Measurements from ENCODE around the gene PGAP1.

DNA sequence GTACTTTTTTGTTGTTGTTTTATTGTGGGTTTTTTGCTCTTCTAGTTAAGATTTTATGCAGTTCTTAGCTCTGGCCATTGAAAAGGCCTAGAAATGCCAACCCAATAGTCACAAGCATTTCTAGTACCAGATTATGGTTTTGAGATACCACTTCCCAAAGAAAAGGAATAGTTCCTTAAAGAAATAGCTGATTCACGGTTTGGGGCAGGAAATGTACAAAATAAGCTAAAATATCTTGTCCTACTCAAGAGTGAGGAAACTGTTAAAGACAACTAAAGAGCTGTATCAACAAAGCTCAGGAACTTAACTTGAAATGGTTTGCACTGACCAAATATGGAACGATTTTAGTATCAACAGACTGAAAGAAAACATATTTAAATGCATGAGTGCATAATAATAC lies 35.4 kb downstream of the PGAP1 start:
- no peak for TF ChIP-seq POLR2AphosphoS5 (IDR thresholded peaks at IDR 0.05)
- TF ChIP-seq EP300 (IDR thresholded peaks at IDR 0.05) = no peak
- TF ChIP-seq, protein P1, sequence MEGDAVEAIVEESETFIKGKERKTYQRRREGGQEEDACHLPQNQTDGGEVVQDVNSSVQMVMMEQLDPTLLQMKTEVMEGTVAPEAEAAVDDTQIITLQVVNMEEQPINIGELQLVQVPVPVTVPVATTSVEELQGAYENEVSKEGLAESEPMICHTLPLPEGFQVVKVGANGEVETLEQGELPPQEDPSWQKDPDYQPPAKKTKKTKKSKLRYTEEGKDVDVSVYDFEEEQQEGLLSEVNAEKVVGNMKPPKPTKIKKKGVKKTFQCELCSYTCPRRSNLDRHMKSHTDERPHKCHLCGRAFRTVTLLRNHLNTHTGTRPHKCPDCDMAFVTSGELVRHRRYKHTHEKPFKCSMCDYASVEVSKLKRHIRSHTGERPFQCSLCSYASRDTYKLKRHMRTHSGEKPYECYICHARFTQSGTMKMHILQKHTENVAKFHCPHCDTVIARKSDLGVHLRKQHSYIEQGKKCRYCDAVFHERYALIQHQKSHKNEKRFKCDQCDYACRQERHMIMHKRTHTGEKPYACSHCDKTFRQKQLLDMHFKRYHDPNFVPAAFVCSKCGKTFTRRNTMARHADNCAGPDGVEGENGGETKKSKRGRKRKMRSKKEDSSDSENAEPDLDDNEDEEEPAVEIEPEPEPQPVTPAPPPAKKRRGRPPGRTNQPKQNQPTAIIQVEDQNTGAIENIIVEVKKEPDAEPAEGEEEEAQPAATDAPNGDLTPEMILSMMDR (IDR thresholded peaks at IDR 0.05) = no peak
